Superior temporal gyrus (tissue), 1 donor: ENCODE data around the gene CD99.

Experiments
- DNase-seq: peaks from one replicate; pipeline ENCODE4 v3.0.0-alpha.2; 2016; ENCODE audit errors: extremely low spot score

The CD99 gene

DNA sequence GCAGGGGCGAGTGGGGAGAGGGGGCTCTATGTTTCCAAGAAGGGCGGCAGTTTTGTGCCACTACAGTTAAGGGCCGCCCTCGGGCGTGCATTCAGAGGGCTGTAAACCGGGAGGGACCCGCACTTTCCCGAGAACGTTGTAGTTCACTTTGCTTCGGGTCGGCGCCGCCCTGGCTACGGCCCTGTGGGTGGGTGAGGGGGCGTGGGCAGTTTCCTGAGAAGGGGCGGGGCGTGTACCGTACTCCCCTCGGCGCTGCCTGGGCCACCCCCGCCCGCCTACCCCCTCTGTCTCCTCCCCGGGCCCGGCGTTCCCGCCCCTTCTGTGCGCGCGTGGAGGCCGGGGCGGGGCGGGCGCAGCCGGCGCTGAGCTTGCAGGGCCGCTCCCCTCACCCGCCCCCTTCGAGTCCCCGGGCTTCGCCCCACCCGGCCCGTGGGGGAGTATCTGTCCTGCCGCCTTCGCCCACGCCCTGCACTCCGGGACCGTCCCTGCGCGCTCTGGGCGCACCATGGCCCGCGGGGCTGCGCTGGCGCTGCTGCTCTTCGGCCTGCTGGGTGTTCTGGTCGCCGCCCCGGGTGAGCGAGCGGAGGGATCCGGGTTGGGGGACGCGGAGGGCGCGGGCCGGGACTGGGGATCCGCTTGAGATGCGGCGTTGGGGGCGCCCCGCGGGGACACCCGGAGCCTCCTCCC lies at the start of gene CD99:
TSS of gene CD99 (plus strand) at position 440 of the 687 bp plus-strand sequence. CDS start at position 506, 66 bp downstream.
- no peak for DNase-seq

- DNase-seq: no peak
Measured at GRCh38 chrX:2642146-2642545, 48.9 kb upstream of the CD99 start.

- DNase-seq: no peak
Measured at GRCh38 chrX:2642791-2643190, 48.3 kb upstream of the CD99 start.

DNA sequence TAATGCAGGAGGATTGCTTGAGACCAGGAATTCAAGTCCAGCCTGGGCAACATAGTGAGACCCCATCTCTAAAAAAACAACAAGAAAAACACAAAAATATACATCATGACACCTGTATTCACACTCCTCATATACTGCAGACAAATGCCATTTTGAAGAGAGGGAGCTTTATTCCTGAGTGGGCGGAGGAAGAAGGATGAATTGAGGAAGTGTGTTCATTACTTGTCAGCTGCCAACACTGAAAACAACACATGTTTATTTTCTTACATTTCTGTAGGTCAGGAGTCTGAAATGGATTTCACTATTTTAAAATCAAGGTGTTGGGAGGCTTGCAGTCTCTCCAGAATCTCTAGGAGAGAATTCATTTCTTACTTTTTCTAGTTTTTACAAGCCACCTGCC lies 47.2 kb upstream of the CD99 start:
- no peak for DNase-seq

DNA sequence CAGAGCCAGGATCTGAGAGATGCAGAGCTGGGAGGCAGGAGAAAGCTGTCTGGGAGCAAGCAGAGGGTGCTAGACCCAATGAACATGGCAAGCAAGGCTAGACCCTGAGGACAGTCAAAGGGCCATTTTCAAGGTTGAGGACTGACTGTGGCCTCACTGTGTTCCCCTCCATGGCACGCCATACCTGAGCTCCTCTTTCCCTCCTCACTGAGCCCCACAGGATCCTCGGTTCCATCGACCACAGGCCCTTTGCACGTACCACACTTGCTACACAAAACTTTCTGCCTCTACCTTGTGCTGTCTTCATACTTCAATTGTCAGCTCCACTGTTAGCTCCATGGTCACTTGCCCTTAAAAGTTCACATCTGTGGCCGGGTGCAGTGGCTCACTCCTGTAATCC lies 45.5 kb upstream of the CD99 start:
- DNase-seq: no peak

DNA sequence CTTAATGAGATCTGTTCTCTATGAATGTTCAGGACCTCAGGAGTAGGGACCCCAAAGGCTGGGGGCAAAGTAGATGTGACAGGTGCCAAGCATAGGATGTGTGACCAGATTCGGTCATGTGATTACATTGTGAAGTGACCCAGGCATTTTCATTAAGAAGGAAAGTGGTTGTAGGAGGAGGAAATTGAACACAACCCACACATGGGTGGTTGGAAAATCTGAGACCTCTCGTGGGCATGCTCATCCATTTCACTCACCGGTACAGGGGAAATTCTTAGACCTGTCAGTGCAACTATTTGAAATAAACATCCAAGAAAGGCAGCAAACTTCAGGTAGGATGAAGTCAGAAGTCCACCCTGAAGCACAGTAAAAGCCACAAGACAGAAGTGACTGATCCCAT lies 43.5 kb upstream of the CD99 start:
- DNase-seq: no peak

DNA sequence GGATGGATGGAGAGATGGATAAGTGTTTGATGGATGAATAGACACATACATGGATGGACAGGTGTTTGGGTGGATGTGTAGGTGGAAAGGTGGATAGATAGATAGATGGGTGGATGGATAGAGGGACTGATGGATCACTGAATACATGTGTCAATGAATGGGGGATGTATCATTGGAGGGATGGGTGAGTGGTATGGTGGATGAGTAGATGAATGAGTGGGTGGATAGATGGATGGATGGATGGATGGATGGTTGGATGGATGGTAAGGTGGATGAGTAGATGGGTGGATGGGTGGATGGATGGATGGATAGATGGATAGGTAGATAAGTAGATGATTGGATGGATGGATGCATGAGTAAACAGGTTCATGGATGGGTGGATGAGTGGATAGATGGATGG lies 41.1 kb upstream of the CD99 start:
- DNase-seq: no peak

DNA sequence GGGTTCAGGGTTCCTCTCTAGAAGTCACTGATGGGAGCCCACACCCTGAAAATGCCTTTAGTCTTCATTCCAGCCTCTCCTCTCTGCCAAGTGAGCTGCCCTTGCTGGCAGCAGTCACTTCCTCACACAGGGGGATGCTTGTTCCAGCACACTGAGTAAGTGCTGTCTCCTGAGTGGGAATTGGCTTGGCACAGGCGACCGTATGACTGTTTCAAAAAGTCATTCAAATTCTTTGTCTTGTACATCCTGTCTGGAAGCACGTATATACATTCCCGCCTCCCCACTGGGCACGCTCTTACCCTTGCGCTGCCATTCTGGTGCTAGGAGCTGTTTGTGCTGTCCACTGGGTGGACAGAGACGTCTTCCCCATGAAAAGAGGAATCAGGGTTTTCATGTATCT lies 40.2 kb upstream of the CD99 start:
- no peak for DNase-seq

- DNase-seq: no peak
Measured at GRCh38 chrX:2652106-2652505, 39.0 kb upstream of the CD99 start.

GRCh38 chrX:2654436-2655340 lies 36.4 kb upstream of the CD99 start:
- no peak for DNase-seq

GRCh38 chrX:2656257-2656836 lies 34.7 kb upstream of the CD99 start:
- no peak for DNase-seq

DNA sequence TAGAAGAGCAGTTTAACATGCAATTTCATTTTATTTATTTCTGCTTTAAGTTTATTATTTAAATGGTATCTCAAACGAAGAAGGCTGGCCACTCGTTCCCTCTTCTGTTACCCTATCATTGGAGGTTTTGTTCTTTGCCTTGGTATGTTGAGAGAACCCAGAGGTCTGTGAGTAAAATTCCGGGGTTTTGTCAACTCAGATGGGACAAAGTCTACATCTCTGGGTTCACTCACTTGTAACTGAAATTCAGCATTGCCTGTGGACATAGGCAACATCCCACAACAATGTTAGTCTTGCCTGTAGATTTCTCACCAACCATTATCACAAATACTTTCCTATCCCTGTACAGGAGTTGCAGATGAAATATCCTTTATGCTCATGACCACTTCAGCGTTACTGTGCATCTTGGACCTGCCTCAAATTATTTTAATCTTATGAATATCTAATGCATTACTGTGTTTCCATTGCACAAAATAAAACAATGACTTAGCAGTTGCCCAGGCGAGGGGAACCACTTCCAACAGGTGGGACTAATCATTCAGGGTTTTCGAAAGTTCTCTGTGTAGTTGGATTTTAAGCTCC lies 33.5 kb upstream of the CD99 start:
- no peak for DNase-seq

DNA sequence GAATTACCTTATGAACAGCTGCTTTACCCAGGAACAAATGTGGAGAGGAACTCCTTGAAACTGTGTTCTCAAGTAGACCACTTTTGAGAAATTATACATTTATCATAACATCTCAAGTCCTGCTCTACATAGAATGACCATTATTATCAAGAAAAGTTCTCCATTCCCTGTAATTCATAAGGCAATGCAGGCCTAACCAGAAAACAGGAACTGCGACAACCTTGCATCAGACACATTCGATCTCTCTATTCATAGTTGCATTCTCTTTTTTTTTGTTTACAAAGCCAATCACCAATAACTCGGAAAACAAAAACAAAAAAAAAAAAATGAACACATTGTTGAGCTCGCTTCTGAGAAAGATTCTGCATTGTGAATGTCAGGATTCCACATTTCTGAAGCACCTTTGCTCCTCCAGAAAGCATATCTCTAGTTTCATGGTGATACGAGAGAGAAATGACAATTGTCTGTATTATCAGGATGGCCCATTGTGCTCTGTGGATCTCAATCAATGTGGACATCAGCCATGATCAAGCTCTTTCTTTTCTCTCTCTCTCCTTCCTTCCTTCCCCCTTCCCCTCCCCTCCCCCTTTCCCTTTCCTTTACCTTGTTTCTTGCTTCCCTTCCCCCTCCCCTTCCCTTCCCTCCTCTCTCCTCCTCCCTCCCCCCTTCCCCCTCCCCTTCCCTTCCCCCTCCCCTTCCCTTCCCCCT lies 32.4 kb upstream of the CD99 start:
- no peak for DNase-seq

DNA sequence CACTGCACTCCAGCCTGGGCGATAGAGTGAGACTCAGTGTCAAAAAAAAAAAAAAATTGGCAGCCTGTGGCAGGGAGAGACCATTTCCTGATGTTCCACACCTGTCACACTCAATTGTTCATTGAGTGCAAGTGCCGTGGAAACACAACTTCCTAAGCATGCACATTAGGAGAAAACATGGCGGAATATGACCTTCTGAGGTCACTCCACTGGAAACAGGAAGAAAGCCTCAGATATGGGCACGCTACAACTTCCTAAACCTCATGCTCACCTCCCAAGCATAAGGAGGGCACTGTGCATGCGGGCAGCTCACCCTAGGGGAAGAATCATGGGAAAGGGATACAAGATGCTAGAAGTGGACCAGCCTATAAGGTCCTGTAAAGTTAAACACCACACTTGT lies 28.5 kb upstream of the CD99 start:
- no peak for DNase-seq

- no peak for DNase-seq
Measured at GRCh38 chrX:2664502-2664901, 26.6 kb upstream of the CD99 start.

DNA sequence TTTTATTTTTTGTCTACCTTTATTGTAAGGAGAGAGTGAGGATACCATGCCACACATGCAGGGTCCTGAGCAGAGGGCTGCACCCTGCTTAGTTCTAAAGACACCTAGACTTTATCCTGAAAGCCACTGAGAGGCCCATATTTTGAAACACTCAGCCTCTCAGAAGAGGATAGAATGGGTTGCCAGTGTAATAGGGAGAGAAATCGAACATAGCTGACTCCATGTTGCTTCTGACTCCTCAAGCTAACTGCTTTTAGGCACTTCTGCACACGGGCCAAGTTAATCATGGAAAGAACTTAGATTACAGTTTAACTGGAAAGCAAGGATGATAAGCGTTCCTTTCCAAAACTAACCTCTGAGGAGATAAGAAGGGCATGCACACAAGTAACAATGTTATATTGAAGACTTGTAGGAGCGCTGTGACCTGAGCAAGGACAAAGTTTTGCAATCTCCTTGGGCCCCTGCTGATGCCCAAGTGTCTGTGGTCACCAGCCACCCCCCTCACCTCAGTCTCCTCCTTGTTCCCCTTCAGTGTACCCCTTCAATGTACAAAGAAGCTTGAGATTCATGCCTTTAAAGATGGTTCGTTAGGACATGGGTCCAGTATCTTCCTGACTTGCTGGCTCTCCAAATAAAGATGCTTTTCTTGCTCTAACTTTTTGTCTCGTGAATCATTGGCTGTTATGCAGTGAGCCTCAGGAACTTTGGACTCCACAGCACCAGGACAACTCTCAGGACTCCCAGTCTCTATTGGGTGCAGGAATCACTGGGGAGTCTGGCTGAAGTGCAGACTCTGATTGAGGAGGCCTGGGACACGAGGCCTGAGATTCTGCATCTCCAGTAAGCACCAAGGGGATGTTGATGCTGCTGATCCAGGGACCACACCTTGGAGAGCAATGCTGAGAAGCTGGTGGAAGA lies 25.4 kb upstream of the CD99 start:
- no peak for DNase-seq

- DNase-seq: no peak
Measured at GRCh38 chrX:2666491-2666890, 24.6 kb upstream of the CD99 start.

GRCh38 chrX:2670978-2671377 lies 20.1 kb upstream of the CD99 start:
- no peak for DNase-seq

DNA sequence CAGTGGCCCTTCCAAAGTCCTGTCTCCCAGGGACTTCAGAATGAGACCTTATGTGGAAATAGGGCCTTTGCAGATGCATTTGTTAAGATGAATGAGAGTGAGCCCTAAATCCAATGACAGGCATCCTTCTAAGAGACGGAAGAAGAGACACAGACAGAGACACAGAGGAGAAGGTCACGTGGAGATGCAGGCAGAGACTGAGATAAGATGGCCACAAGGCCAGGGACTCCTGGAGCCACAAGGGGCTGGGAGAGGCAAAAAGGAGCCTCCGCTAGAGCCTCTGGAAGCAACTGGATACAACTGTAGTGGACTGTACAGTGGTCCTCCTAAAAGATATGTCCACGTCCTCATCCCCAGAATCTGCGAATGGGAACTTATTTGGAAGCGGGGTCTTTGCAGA lies 19.0 kb upstream of the CD99 start:
- DNase-seq: no peak

- no peak for DNase-seq
Measured at GRCh38 chrX:2673611-2674010, 17.5 kb upstream of the CD99 start.
